Transverse colon (tissue), 4 donors: ENCODE results near the gene ARAP1.

Source experiments
- EP300 ChIP-seq: sonication (generic); formaldehyde crosslinking; IDR thresholded peaks from one replicate; pipeline ENCODE4 v1.6.1; 2017; ENCODE audit warnings: antibody characterized with exemption, low read depth
- POLR2A ChIP-seq: fragments of 450-650 bp; IDR thresholded peaks from one replicate; pipeline ENCODE4 v1.6.1; 2016; ENCODE audit warnings: antibody characterized with exemption, mild to moderate bottlenecking, moderate library complexity
- POLR2AphosphoS5 ChIP-seq, 3 donors: sonication (generic); formaldehyde crosslinking; IDR thresholded peaks; one replicate each; pipeline ENCODE4 v1.6.1; 2016; ENCODE audit warnings: antibody characterized with exemption in 3 of 3
- TF ChIP-seq, protein P1 (sequence below), 5 experiments: fragments of 200-600 bp in 3 of 5; fragments of 450-650 bp in 2 of 5; sonication (generic) in 3 of 5; IDR thresholded peaks; 1 replicate in 2 of 5; 2 replicates in 3 of 5; pipeline ENCODE4 v1.5.1; 2016 to 2017; ENCODE audit warnings: antibody characterized with exemption in 5 of 5, inconsistent platforms in 3 of 5, mild to moderate bottlenecking in 2 of 5, moderate library complexity in 1 of 5

DNA sequence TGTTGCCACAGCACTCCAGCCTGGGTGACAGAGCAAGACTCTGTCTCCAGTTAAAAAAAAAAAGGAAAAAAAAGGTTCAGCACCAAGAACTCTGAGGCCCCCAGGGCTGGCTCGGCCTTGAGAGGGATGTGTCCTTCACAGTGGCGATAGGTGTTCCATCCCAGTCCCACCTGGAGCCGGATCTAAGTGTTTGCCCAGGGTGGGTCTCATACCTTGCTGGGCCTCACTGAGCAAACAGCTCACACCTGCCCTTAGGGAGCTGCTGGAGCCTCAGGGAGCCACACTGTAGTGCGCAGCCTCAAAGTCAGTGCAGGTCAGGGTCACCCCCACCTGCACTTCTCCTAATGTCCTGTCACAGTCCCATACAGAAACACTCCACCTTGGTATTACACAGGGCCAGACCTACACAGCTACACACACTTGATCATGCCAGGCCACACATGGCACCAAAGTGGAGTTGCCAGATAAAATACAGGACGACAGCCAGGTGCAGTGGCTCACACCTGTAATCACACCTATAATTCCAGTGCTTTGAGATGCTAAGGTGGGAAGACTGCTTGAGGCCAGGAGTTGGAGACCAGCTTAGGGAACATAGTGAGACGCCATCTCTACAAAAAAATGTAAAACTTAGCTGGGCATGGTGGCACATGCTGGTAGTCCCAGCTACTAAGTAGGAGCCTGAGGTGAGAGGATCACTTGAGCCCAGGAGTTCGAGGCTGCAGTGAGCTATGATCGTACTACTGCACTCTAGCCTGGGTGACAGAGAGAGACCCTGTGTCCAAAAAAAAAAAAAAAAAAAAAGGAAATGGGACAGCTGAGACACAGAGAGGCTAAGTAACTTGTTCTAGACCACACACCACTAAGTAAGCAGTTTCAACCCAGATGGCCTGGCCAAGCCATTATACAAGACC, 34.4 kb upstream of the ARAP1 start:
- TF ChIP-seq, protein P1, sequence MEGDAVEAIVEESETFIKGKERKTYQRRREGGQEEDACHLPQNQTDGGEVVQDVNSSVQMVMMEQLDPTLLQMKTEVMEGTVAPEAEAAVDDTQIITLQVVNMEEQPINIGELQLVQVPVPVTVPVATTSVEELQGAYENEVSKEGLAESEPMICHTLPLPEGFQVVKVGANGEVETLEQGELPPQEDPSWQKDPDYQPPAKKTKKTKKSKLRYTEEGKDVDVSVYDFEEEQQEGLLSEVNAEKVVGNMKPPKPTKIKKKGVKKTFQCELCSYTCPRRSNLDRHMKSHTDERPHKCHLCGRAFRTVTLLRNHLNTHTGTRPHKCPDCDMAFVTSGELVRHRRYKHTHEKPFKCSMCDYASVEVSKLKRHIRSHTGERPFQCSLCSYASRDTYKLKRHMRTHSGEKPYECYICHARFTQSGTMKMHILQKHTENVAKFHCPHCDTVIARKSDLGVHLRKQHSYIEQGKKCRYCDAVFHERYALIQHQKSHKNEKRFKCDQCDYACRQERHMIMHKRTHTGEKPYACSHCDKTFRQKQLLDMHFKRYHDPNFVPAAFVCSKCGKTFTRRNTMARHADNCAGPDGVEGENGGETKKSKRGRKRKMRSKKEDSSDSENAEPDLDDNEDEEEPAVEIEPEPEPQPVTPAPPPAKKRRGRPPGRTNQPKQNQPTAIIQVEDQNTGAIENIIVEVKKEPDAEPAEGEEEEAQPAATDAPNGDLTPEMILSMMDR (IDR thresholded peaks at IDR 0.05): peak in 2 of 5 experiments; percentile 26 to 49
- TF ChIP-seq POLR2A (peak; percentile 69), EP300 (no peak), POLR2AphosphoS5 (IDR thresholded peaks at IDR 0.05) (peak in 2 of 3 donors; percentile 48 to 61)
